ENCODE measurements around the gene PDGFB. TPM values are rescaled to one million over a fixed set of nuclear protein-coding genes. Genes with fewer than 3 reads are reported as not detected.

Gene PDGFB
- total and polyA plus RNA-seq, 8 donors = 1.2 to 58.5 (median 3.9) TPM

DNA sequence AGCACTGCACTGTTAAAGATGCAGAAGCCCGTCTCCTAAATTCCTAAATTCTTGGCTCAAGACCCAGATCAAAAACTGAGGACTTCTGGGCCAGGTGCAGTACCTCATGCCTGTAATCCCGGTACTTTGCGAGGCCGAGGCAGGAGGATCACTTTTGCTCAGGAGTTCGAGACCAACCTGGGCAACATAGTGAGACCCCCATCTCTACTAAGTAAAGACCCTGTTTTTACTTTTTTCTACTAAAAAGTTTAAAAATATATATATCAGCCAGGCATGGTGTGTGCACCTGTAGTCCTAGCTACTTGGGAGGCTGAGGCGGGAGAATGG, 29.7 kb downstream of the PDGFB start:
- H3K9me3 ChIP-seq = no peaks in the 10 kb centered on the region
- no peak overlapping the region for H3K4me3 ChIP-seq
- H3K36me3 ChIP-seq = no peaks in the 10 kb centered on the region
- DNase-seq = no peak
- H3K27ac ChIP-seq = no peak overlapping the region
- TF ChIP-seq EP300 (IDR thresholded peaks at IDR 0.05) (no peak), POLR2A (IDR thresholded peaks at IDR 0.05) (no peak), POLR2AphosphoS5 (IDR thresholded peaks at IDR 0.05) (no peak), CTCF (IDR thresholded peaks at IDR 0.05) (no peak)
- peaks cover 0 to 36% (median 0%) of the 10 kb centered on the region in 3 donors for H3K27me3 ChIP-seq
- intact Hi-C loops (cut with DNase I; ENCODE audit: low total_unique reads) = no loop called here
- peaks cover 0 to 10% (median 3%) of the 10 kb centered on the region in 4 donors for H3K4me1 ChIP-seq
- 61 to 70% (median 67%) methylated on average over 6 of the region's 6 CpGs for WGBS, 5 donors

DNA sequence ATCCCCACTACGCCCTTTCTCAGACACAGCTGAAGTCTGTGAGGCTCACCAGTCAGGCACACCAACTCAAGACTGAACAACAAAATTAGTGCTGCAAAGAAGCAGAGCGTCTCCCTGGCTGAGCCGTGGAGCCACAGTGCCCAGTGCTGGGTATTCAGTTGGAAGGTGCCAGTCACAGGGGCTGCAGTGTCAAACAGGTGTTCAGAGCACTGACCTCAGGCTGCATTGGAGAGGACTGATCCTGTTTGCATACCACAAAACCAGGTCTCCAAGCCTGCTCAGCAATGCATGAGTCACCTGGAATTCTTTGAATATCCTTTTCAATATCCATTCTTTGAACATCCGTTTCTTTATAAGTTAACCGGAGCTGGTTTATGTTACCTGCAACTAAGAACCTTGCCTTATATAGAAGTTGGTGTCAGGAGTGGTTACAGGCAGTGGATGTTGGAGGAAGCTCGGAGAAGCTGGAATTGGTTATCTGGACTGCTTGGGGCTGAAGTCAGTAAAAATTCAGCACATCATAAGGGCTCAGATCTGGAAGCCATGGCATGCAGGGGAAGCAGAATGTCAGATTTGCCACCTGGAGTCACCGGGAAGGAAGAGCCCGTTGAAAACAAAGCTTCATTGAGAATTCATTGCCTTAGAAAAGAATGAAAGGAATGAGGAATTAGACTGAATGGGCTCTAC, 30.3 kb downstream of the PDGFB start:
- no peak for TF ChIP-seq EP300 (IDR thresholded peaks at IDR 0.05)
- no peak for TF ChIP-seq POLR2A (IDR thresholded peaks at IDR 0.05)
- TF ChIP-seq POLR2AphosphoS5 (IDR thresholded peaks at IDR 0.05) = no peak
- TF ChIP-seq CTCF (IDR thresholded peaks at IDR 0.05) = no peak
- intact Hi-C loops (cut with DNase I; ENCODE audit: low total_unique reads) = no loop called here
- no peaks in the 10 kb centered on the region for H3K9me3 ChIP-seq
- DNase-seq = peak in 1 of 2 donors; percentile 62
- H3K27ac ChIP-seq = no peak overlapping the region
- no peak overlapping the region for H3K4me3 ChIP-seq
- H3K27me3 ChIP-seq = peaks cover 0 to 36% (median 0%) of the 10 kb centered on the region in 3 donors
- WGBS, 5 donors = 31 to 43% (median 33%) methylated on average over 6 to 8 of the region's 8 CpGs
- H3K36me3 ChIP-seq = no peaks in the 10 kb centered on the region
- peaks cover 0 to 10% (median 3%) of the 10 kb centered on the region in 4 donors for H3K4me1 ChIP-seq

- 55 to 77% (median 64%) methylated on average over 9 of the region's 9 CpGs for WGBS, 5 donors
- Histone ChIP-seq H3K27ac (no peak overlapping the region), H3K27me3 (peaks cover 0 to 36% (median 0%) of the 10 kb centered on the region in 3 donors), H3K9me3 (no peaks in the 10 kb centered on the region), H3K36me3 (no peaks in the 10 kb centered on the region), H3K4me3 (no peak overlapping the region), H3K4me1 (peaks cover 0 to 10% (median 3%) of the 10 kb centered on the region in 4 donors)
- TF ChIP-seq CTCF (IDR thresholded peaks at IDR 0.05) (no peak), POLR2A (IDR thresholded peaks at IDR 0.05) (no peak), POLR2AphosphoS5 (IDR thresholded peaks at IDR 0.05) (no peak), EP300 (IDR thresholded peaks at IDR 0.05) (no peak)
- DNase-seq = no peak
- intact Hi-C loops (cut with DNase I; ENCODE audit: low total_unique reads) = no loop called here
These were observed 30.8 kb downstream of the PDGFB start for GRCh38 chr22:39214006-39214382.

GRCh38 chr22:39212721-39213376, 31.9 kb downstream of the PDGFB start:
- no peak for DNase-seq
- H3K27ac ChIP-seq = no peak overlapping the region
- TF ChIP-seq POLR2AphosphoS5 (IDR thresholded peaks at IDR 0.05) = no peak
- TF ChIP-seq EP300 (IDR thresholded peaks at IDR 0.05) = no peak
- no peak for TF ChIP-seq CTCF (IDR thresholded peaks at IDR 0.05)
- TF ChIP-seq POLR2A (IDR thresholded peaks at IDR 0.05) = no peak
- peaks cover 0 to 10% (median 3%) of the 10 kb centered on the region in 4 donors for H3K4me1 ChIP-seq
- H3K4me3 ChIP-seq = no peak overlapping the region
- no peaks in the 10 kb centered on the region for H3K36me3 ChIP-seq
- peaks cover 0 to 36% (median 0%) of the 10 kb centered on the region in 3 donors for H3K27me3 ChIP-seq
- WGBS, 5 donors = 62 to 83% (median 67%) methylated on average over 12 of the region's 12 CpGs
- intact Hi-C loops (cut with DNase I; ENCODE audit: low total_unique reads) = no loop called here
- no peaks in the 10 kb centered on the region for H3K9me3 ChIP-seq
